ENCODE results near the gene NFIC.

The NFIC gene

DNA sequence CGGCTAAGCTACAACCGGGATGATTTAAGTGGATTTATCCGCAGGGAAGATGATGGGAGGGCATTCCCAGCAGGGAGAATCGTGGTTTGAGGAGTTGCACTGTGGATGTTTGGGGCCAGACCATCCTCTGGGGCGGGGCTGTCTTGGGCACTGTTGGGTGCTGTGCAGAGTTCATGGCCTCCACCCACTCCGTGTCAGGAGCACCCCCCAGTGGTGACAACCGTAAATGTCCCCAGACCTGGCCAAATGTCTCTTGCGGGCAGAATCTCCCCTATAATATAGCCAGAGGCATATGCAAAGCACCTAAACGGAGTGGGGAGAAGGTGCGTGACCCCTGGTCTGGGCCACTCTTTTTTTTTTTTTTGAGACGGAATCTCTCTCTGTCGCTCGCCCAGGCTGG lies 73.7 kb downstream of the NFIC start (continued):
- TF ChIP-seq, protein P1, sequence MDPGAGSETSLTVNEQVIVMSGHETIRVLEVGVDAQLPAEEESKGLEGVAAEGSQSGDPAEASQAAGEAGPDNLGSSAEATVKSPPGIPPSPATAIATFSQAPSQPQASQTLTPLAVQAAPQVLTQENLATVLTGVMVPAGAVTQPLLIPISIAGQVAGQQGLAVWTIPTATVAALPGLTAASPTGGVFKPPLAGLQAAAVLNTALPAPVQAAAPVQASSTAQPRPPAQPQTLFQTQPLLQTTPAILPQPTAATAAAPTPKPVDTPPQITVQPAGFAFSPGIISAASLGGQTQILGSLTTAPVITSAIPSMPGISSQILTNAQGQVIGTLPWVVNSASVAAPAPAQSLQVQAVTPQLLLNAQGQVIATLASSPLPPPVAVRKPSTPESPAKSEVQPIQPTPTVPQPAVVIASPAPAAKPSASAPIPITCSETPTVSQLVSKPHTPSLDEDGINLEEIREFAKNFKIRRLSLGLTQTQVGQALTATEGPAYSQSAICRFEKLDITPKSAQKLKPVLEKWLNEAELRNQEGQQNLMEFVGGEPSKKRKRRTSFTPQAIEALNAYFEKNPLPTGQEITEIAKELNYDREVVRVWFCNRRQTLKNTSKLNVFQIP (CRISPR knock-in tag; IDR thresholded peaks at IDR 0.05; ENCODE audit: borderline replicate concordance, low read depth): no peak
- no peak for TF ChIP-seq ZNF8 (CRISPR knock-in tag; IDR thresholded peaks at IDR 0.05)
- TF ChIP-seq ESRRG (CRISPR knock-in tag; IDR thresholded peaks at IDR 0.05): no peak

DNA sequence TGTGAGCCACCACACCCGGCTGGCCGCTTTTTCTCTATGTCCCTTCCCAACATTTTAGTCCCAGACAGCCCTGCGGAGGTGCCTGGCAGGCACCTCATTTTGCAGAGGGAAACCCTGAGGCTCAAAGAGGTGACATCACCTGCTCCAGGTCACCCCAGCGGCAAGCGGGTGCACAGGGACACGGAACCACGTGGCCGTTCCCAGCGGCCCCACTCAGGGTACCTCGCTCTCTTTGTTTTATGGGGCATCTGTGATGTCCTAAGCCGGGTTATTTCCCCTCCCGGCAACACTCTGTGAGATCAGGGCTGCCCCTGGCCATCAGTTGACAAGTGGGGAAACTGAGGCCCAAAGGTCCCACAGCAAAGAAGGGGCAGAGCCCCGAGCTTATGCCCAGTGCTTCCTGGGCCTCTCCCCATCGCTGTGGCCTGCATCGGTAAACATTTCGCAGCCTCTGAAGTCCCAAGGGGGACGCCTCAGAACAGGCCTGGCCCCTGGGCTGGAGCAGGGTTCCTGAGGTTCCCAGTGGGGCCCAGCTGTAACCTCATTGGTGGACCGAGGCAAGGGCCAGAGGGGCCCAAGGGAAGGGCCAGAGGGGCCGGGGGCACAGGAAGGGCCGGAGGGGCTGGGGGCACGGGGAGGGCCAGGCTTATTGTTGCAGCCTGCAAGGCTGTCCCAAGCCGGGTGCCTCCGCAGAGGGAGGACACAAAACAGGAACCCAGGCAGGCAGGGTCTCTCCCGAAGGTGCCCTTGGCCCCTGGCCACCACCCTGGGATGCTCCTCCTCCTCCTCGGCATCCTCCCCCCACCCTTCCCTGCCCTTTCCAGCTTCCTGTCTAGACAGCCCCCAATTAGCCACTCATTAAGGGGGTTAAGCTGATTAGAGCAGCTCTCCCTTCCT lies 75.0 kb downstream of the NFIC start:
- ATAC-seq: peak; percentile 24; the same call in 1 of the 3 replicates
- TF ChIP-seq TOX (CRISPR knock-in tag; IDR thresholded peaks at IDR 0.05; ENCODE audit: borderline replicate concordance) (no peak), ZNF70 (CRISPR knock-in tag; IDR thresholded peaks at IDR 0.05) (no peak; the same call in 1 of the 2 replicates)
- TF ChIP-seq, protein P1 (CRISPR knock-in tag; IDR thresholded peaks at IDR 0.05; ENCODE audit: borderline replicate concordance, low read depth): no peak
- TF ChIP-seq, protein P2, sequence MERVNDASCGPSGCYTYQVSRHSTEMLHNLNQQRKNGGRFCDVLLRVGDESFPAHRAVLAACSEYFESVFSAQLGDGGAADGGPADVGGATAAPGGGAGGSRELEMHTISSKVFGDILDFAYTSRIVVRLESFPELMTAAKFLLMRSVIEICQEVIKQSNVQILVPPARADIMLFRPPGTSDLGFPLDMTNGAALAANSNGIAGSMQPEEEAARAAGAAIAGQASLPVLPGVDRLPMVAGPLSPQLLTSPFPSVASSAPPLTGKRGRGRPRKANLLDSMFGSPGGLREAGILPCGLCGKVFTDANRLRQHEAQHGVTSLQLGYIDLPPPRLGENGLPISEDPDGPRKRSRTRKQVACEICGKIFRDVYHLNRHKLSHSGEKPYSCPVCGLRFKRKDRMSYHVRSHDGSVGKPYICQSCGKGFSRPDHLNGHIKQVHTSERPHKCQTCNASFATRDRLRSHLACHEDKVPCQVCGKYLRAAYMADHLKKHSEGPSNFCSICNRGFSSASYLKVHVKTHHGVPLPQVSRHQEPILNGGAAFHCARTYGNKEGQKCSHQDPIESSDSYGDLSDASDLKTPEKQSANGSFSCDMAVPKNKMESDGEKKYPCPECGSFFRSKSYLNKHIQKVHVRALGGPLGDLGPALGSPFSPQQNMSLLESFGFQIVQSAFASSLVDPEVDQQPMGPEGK (CRISPR knock-in tag; IDR thresholded peaks at IDR 0.05; ENCODE audit: borderline replicate concordance): peak; percentile 56; the same call in 1 of the 2 replicates

DNA sequence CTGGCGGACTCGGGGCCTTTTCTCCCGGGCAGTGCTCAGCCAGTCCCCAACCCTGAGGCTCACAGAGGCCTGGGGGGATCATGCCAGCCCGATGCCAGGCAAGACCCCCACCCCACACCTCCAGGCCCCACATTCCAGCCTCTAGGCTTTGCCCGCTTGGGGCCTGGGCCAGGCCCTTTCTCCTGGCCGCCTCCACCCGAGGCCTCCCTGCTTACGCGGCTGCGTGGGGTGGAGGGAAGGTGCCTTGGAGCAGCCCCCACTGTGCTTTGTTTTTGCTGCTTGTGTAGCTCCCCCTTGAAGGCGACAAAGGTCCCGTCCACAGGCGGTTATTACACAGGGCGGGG lies 75.6 kb downstream of the NFIC start:
- ATAC-seq: peak; percentile 14; the same call in 1 of the 3 replicates
- TF ChIP-seq ZNF8 (CRISPR knock-in tag; IDR thresholded peaks at IDR 0.05): no peak
- no peak for TF ChIP-seq ISL1 (CRISPR knock-in tag; IDR thresholded peaks at IDR 0.05)
- no peak for TF ChIP-seq BACH2 (CRISPR knock-in tag; IDR thresholded peaks at IDR 0.05; ENCODE audit: borderline replicate concordance)
- TF ChIP-seq, protein P3, sequence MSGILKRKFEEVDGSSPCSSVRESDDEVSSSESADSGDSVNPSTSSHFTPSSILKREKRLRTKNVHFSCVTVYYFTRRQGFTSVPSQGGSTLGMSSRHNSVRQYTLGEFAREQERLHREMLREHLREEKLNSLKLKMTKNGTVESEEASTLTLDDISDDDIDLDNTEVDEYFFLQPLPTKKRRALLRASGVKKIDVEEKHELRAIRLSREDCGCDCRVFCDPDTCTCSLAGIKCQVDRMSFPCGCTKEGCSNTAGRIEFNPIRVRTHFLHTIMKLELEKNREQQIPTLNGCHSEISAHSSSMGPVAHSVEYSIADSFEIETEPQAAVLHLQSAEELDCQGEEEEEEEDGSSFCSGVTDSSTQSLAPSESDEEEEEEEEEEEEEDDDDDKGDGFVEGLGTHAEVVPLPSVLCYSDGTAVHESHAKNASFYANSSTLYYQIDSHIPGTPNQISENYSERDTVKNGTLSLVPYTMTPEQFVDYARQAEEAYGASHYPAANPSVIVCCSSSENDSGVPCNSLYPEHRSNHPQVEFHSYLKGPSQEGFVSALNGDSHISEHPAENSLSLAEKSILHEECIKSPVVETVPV (CRISPR knock-in tag; IDR thresholded peaks at IDR 0.05): no peak
- TF ChIP-seq, protein P2 (CRISPR knock-in tag; IDR thresholded peaks at IDR 0.05; ENCODE audit: borderline replicate concordance): no peak
- TF ChIP-seq CSDC2 (CRISPR knock-in tag; IDR thresholded peaks at IDR 0.05): no peak
- no peak for TF ChIP-seq ZNF70 (CRISPR knock-in tag; IDR thresholded peaks at IDR 0.05)
- no peak for TF ChIP-seq ZC3H10 (CRISPR knock-in tag; IDR thresholded peaks at IDR 0.05)
- 0 out of 2 replicates have a peak, but pooled peaks have one; percentile 64 for TF ChIP-seq GLIS3 (CRISPR knock-in tag; IDR thresholded peaks at IDR 0.05)
- no peak for TF ChIP-seq OSR1 (CRISPR knock-in tag; IDR thresholded peaks at IDR 0.05)
- no peak for TF ChIP-seq PPARA (CRISPR knock-in tag; IDR thresholded peaks at IDR 0.05; ENCODE audit: borderline replicate concordance)
- TF ChIP-seq TCF4 (CRISPR knock-in tag; IDR thresholded peaks at IDR 0.05; ENCODE audit: borderline replicate concordance): no peak; the same call in 1 of the 2 replicates
- TF ChIP-seq, protein P1 (CRISPR knock-in tag; IDR thresholded peaks at IDR 0.05; ENCODE audit: borderline replicate concordance, low read depth): no peak
- no peak for TF ChIP-seq SNAI2 (CRISPR knock-in tag; IDR thresholded peaks at IDR 0.05)
- no peak for TF ChIP-seq ZFP3 (CRISPR knock-in tag; IDR thresholded peaks at IDR 0.05)
- TF ChIP-seq, protein P4, sequence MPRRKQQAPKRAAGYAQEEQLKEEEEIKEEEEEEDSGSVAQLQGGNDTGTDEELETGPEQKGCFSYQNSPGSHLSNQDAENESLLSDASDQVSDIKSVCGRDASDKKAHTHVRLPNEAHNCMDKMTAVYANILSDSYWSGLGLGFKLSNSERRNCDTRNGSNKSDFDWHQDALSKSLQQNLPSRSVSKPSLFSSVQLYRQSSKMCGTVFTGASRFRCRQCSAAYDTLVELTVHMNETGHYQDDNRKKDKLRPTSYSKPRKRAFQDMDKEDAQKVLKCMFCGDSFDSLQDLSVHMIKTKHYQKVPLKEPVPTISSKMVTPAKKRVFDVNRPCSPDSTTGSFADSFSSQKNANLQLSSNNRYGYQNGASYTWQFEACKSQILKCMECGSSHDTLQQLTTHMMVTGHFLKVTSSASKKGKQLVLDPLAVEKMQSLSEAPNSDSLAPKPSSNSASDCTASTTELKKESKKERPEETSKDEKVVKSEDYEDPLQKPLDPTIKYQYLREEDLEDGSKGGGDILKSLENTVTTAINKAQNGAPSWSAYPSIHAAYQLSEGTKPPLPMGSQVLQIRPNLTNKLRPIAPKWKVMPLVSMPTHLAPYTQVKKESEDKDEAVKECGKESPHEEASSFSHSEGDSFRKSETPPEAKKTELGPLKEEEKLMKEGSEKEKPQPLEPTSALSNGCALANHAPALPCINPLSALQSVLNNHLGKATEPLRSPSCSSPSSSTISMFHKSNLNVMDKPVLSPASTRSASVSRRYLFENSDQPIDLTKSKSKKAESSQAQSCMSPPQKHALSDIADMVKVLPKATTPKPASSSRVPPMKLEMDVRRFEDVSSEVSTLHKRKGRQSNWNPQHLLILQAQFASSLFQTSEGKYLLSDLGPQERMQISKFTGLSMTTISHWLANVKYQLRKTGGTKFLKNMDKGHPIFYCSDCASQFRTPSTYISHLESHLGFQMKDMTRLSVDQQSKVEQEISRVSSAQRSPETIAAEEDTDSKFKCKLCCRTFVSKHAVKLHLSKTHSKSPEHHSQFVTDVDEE (CRISPR knock-in tag; IDR thresholded peaks at IDR 0.05): peak; percentile 29; the same call in 1 of the 2 replicates
- no peak for TF ChIP-seq ESRRG (CRISPR knock-in tag; IDR thresholded peaks at IDR 0.05)
